Measurements from ENCODE around the gene CFAP141.
"Not testable (repeated sequence)": the region's sequence is repeated elsewhere in the genome, so short reads cannot be mapped to it uniquely, and the experiment has no call there.

CFAP141 gene

DNA sequence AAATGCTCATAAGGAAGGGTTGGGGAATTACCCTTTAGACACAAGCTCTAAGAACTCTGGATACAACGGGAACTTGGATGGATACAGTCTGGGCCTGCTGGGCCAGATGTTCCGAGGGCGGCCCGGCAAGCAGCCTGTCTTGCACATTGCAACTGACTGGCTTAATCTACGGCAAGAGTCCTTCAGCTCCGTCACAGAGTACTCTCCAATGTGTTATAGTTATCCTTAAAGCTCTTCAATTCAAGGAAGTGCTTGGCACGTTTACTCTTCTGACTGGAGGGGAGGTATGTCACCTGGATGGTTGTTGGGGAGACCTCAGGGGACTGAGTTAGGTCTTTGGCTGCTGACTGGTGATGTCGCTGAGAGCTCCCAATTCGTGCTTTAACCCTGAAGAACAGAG is 1.1 kb upstream of the CFAP141 start:
- no peak for DNase-seq

DNA sequence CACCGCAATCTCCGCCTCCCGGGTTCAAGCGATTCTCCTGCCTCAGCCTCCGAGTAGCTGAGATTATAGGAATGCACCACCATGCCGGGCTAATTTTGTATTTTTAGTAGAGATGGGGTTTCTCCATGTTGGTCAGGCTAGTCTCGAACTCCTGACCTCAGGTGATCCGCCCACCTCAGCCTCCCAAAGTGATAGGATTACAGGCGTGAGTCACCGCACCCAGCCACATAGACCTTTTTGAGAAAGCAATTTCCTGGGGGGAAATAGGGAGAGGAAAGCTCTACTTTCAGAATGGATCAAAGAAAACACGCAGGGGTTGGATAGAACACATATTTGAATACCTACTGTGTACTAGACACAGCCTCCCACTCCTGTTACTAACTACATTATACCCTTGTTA is 355 bp downstream of the CFAP141 start:
- DNase-seq: not testable (repeated sequence)

DNA sequence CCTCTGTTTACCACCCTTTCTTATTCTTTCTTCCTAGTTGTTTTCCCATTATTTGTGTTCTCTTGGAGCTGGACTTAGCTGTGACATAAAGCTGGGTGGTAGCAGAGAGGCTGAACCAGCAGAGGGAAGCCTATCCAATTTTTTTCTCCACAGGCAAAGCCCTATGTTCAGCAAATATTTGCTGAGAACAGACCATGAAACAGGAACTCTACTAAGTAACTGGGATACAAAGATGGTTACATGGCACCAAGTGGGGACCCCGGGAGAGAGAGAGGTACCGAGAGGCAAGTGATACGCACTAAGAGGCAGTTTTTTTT is 6.6 kb downstream of the CFAP141 start:
- DNase-seq: no peak

DNA sequence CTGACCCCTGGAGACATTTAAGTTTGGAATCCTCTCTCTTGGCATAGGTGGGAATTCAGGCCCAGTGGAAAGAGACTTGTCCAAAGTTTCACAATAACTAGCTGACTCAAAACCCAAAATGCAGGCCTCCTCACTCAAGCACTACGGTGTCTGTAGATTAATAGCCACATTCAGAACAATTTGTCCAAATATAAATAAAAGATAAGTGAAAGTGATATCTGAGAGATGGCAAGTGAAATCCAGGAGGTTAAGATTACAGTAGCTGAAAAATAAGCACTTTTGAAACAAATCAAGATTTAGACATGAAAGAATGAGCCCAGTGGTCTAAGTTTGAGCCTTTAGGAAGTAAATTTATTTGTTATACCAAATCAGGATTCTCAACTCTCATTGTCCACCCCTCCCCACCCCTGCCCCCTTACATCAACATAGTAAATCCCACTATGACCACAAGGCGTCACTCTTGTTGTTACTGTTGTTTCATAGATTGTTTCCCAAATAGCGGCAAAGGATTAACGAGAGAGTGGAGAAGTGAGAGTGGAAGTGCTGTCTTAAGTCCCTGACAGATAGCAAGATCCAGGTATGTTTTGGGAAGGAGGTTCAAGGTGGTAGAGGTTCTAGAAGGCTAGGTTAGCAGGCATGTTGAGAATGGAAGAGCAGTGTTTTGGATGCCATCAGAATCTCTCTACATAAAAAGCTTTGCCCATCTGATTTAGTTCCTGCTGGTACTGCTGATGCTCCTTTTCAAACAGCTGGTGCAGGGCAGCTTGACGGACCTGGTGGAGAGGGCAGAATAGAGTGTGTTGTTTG is 7.2 kb downstream of the CFAP141 start:
- no peak for DNase-seq

DNA sequence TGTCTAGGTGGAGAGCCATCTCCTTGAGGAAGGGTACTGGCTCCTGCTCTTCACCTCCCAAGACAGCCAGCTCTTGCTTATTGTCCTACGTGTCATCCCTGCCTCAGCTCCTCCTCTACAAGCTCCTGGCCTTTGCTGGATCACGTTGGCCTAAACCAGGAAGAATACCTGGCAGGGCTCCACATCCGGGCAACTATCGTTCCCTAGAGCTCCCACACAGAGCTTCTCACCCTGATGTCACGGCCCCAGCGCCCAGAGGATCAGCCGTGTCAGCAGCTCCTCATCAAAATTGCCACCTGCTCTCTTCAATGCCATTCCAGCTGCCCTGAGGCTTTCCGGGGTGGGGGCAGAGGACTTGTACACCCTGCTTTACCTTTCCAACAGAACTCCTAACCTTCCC is 12.3 kb downstream of the CFAP141 start:
- DNase-seq: no peak

DNA sequence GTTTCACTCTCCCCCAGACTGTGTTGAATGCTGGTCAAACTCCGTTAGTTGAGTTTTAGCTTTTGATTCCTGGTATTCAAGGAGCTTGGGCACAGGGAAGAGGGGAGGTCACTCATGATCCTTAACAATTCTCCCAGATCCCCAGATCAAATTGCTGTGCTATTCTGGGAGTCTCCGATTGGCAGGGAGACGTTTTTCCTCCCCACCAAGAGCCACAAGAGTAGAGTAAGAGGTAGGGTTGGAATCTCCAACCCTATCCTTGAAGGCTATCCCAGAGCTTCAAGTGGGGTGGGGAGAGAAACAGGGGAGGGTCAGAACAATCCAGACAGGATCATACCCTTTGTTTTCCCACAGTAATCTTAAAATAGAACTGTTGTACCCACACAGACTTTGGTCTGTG is 13.7 kb downstream of the CFAP141 start:
- no peak for DNase-seq

DNA sequence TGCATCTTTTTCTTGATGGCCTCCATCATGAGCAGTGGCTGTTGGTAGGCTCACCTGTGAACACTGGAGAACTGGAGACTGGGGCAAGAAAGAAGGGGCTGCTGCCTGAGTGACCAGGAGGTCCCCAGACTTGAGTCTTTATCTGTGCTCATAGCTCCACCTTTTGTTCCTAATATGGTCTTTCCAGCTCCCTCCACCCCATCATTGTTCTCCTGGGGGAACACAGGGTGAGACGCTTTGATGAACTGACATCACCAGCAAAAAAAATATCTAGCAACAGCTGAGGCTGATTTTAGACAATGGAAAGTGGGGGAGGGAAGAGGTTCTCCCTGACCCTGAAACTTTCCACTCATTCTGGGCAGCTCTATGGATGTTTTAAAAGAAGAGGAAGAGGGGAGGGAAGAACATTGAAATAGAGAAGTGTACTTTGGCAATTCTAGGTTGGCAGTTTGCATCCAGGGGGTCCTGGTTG is 14.1 kb downstream of the CFAP141 start, which contains the start of gene TPM3:
TSS of gene TPM3 (minus strand) at position 111 of the 472 bp plus-strand sequence. CDS start at position 29, 82 bp downstream.
- no peak for DNase-seq

DNA sequence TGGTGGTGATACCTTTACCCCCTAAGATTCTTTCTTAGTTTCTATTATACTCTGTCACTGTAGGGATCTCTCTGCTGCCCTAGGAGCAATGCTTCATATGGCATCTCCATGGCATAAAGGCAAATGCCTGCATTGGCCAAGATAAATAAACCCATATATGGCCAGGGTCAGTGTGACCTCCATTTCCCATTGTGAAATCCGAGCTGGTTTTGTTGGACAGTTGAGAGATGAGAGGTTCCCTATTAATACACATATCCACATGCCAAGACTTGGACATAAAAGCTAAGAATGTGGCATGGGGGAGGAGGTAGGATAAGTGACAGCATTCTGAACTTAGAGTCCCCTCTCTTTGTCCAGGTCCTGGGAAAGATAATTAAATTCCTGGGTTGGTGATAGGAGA is 15.6 kb downstream of the CFAP141 start:
- DNase-seq: no peak

DNA sequence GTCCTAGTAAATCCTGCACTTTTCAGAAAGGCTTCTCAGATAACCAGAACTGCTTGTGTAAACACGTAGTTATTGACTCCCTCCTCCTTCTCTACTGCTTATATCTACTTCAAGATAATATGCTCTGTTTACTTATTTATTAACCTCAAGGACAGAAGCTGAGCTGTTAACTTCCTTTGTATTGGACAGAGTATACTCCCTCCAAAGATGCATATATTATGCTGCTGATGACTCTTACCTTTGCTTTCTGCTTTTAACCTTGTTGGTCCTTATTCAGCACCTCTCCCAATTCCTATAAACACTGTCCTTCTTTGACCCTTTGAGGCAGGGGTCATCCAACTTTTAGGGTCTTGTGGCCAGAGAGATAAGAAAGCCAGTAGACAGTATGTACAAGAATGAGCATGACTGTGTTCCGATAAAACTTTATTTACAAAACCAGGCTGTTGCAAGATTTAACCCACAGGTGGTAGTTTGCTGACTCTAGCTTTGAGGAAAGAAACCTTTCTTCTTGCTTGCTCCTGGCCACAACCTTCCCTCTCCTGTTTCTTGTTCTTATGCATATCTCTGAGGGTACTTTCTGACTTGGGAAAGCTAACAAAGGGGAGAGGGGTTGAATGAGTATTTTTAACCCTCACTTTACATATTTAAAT is 19.2 kb downstream of the CFAP141 start:
- no peak for DNase-seq

DNA sequence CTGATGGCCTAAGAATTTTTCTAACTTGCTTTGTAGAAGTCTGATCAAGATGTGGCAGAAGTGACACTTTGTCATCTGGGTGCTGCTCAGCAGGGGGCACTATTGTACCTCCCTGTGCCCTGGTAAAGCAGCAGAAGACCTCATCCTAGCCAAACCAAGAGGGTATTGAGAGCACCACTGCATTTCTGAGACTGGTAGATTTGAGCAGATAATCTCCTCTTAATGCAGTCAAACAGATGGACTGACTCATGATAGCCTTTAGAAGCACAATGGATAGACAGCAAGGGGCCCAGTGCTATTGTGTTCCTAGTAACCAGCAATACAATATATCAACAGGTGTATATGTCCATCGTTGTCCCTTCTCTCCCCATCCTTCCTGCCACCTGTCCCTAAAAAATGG is 20.0 kb downstream of the CFAP141 start:
- DNase-seq: peak; percentile 35

DNA sequence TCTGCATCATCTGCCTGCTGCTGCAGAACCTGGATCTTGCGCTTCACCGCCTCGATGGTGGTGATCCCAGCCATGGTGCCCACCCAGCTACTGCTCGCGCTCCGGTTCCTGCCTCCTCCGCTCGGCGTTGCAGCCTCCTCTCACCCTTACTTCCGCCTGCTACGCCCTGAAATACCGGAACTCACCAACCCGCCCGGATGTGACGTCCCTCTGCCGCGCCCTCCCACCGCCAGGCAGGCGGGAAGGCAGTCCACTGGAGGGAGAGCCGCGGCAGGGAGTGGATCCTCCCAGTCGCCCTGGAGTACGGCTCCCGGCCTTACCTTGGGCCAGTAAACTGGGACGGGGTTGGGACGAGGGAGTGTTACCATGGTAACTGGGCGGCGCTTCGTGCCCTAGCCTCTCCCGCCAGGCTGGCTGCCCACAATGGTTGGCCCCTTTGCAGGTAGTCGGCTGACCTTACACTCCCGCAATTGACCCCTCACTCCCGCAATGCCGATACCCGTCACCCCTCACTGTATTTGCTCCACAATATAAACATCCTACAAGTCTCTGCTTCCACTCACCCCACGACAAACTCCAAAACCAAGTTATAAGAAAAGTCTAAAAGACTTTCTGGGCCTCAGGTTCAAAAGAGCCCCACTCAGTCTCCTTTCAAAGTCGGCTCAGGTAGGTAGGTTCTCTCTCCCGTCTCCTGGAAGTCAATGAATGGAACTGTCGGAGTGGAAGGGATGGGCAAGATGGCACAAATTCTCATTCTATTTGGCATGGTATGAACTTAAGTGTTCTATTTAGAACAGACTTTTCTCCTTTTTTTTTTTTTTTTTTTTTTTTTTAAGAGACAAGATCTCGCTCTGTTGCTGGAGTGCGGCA is 22.9 kb downstream of the CFAP141 start:
- peak; percentile 89 for DNase-seq

DNA sequence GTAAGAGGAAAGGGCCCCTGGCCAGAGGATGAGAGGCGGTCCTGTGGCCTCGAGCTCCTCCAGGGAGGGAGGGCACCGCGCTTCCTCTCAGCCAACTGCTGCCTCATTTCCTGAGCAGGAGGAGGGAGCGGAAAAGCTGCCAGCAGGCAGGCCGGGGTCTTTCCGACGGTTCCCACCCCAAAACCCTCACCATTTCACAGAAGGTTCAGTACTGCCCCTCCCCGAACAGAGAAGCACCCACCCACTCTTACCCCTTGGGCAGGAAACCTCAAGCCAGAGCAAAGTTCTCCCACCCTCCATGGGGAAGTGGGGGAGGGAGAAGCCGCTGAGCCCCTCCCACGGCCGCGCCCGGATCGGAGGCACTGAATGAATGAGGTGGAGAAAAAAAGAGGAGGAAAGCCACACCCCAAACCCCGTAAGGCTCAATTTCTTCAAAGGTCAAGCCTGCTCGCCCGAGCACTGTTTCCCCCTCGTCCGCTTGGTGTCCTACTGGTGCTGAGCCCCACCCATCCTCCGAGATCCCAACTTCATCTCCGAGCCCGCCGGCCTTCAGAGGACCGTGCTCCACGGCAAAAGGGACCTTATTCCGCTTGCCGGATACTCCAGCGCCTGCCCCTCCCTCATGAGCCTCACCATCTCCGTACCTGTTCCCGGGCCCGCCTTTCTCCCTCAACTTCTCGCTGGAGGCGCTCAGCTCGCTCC is 23.6 kb downstream of the CFAP141 start:
- DNase-seq: peak; percentile 97

DNA sequence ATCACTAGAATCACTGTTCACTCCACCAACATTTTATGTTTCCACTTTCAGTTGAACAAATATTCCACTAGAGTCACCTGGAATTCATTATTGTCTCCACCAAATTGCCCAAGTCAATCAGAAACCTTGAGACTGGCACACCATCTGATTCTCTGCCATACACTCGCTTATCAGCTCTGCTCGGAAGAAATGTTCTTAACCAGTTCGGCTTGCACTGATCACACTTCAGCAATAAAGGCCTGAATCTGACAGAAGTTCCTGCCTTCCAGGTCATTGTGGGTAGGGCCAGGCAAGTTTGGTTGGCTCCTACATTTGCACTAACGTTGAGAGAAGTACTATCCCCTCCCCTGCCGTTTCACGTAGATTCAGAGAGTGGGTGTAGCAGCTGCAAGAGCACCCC is 24.2 kb downstream of the CFAP141 start:
- no peak for DNase-seq

DNA sequence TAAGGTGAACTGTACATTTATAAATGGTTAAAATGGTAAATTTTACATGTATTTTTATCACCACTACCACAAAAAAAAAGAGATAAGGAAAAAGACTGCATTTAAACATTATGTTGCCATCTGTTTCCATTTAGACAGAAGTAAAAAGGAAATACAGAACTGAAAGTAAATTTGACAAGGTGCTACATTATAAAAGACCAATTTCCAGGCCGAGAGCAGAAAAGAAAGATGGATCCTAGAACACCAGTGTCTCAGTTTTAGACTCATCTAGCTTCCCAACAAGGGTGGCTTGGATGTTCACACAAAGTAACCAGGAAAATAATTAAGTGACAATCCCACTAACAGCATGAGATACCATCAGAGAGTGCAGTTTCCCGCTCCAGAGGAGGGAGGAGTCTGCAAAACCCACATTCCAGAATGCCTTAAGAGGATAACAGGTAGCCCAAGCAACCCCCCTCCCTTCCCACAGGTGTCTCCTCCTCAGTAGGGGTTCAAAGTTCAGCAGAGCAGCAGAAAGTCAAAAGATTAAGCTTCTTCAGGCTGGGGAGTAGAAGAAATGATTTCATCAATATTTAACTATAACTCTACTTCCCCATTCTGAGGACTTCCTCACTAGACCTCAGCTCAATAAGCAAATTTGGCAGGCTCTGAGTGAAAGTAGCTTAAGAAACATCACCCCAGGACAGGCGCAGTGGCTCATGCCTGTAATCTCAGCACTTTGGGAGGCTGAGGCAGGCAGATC is 26.0 kb downstream of the CFAP141 start:
- peak; percentile 76 for DNase-seq

DNA sequence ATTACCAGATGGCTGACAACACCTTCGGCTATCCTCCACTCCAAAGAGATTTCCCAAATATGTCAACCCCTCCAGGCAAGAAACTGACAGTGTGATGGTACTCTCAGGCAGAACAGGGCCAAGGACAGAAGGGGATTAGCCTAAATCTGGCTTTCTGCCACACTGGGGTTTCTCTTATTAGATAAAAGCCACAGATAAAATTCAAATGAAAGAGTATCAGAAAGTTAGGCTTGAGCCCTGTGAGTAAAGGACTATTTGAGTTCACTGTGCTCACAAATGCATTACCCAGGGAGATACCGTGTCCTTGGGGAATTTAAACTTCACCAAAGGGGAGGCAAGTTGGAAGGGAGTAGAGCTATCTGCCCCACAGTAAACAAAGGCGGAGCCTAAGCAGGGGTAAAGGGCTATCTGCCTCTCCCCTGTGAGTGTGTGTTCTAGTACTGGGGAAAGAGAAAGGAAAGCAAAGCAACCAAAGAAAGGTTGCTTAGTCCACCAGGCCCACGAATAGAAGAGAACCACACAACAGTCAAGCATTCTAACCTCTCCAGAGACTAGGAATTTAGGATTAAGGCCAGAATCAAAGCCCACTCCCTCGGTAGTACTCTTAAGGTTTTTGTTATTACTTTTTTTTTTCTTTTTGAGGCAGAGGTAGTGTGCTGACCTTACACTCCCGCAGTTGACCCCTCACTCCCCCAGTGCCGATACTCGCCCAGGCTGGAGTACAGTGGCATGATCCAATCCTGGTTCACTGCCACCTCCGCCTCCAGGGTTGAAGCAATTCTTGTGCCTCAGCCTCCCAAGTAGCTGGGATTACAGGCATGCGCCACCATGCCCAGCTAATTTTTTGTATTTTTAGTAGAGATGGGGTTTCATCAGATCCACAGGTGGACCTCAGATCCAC is 27.0 kb downstream of the CFAP141 start:
- DNase-seq: no peak

DNA sequence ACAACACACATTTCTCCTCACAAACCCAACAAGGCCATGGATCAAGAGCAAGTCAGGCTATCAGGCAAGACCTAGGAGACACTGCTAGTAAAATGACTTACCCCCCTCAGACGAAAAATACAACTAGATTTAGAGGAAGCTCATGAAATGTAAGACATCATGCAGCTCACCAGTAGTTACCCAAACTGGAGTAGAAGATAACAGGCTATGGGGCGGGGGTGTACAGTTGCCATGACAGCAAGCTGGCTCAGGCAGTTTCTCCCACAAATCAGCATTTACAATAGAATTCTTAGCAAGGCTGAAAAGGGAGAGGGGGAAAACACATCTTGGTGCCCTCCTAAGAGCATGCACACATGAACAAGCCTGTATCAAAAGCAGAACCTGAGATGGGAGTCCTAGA is 28.1 kb downstream of the CFAP141 start:
- no peak for DNase-seq

DNA sequence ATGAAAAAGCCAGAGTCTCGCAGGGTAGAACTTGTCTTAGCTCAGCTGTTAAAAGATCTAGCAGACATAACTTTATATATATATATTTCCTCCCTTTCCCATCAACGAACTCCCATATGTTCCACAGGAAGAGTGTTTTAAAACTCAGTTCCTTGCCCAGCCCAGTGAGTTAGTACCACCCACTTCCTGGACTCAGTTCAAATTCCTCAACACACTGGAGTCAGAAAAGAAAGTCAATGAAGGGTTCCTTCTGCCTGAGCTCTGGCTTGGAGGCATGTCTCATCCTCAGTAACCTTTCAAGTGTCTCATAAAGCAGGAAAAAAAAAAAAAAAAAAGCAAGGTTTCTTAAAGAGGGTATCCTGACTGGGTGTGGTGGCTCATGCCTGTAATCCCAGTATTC is 29.8 kb downstream of the CFAP141 start:
- peak; percentile 33 for DNase-seq

DNA sequence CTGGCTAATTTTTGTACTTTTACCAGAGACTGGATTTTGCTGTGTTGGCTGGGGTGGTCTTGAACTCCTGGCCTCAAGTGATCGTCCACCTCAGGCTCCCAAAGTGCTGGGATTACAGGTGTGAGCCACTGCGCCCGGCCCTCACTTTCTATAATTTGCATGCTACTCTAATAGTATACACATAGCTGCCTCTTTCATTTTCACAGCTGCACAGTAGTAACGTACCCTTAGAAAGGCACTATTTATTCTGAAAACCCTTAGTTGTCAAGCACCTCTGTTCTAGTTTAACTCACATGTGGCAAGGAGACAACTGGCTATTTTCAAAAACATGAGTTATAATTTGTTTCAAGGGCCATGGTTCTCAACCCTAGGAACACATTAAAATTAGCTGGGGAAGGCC is 31.5 kb downstream of the CFAP141 start:
- no peak for DNase-seq

DNA sequence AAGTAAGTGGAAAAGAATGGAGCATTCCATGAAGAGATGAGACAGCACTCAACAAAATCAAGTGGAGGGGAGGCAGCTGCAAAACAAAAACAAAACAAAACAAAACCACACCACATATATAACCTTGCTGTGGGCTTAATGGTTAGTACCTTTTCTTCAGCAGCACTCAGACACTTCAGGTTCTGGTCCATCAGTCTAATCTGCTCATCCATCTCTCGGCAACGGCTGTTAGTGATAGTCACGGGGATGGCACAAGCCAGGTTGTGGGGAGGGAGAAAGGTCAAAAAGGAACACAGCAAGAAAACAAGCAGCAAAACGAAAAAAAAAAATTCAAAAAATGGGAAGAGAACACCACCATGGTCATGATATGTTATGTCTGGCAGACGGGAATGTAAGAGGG is 34.3 kb downstream of the CFAP141 start:
- DNase-seq: no peak

DNA sequence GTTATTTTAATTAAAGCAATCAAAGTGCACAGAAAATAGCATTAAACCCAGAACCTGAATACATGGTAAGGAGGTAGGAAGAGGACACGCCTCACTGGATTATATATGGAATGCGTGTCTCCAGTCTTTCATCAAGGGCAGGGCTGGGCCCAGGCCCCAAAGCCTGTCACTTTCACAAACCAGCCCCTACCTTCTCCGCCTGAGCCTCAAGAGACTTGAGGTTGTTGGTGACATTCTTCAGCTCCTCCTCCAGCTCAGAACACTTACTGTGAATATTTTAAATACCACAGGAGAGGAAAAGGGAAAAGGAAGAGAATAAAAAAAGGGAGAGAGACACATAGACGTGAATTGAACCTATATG is 34.9 kb downstream of the CFAP141 start:
- DNase-seq: no peak

DNA sequence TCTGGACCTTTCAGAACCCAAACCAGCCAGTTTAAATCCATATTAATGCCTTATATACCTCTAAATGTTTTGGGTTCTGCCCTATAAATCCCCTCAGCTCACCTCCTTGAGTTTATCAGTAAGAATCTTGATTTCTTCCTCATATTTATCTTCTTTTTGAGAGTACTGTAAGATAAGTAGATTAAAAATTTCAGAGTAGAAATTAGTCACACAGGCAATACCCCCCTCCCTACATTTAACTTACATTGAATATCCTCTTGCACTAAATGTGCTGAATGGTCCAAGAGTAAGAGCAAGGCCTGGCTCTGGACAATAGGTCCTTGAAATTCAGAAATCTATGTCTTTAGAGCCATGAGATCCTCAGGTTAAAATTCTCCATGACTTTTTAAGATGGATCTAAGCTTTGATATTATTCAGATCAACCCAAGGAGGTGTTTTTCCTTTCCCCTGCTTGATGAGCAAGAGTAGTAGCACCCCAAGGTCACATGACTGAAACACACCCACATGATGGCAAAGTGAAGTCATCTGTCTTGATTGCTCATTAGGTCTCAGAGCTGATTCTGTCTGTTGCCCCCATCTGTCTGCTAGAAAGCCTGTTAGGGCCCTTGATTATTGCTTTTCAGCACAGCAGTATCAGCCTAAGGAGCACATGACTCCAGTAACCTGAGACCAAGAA is 35.4 kb downstream of the CFAP141 start:
- DNase-seq: no peak

Measured in GF-D8 (cell line).